Activated CD8-positive, alpha-beta memory T cell treated with anti-CD3 and anti-CD28 coated beads, Interleukin-2, amount 50 U/mL, for 24 hours (primary cell): ENCODE results near the gene PAX7.

Experiments used
- DNase-seq: peaks from one replicate; pipeline ENCODE4 v3.0.0-alpha.2; 2020; ENCODE audit errors: extremely low read depth

PAX7 gene

DNA sequence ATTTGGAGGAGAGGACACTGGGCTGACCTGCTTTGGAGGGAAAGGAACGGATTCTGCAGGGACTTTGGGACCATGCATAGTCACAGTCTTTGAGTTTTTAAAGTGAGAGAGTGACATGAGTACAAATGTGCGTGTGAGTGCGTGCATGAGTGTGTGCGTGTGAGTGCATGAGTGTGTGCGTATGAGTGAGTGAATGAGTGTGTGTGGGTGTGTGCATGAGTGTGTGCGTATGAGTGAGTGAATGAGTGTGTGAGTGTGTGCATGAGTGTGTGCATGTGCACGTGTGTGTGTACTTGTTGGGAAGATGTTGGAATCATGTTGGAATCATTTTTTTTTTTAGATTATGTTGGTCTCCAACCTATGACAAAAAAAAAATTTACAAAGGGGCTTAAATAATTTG lies 70.5 kb downstream of the PAX7 start:
- DNase-seq, result no peak

DNA sequence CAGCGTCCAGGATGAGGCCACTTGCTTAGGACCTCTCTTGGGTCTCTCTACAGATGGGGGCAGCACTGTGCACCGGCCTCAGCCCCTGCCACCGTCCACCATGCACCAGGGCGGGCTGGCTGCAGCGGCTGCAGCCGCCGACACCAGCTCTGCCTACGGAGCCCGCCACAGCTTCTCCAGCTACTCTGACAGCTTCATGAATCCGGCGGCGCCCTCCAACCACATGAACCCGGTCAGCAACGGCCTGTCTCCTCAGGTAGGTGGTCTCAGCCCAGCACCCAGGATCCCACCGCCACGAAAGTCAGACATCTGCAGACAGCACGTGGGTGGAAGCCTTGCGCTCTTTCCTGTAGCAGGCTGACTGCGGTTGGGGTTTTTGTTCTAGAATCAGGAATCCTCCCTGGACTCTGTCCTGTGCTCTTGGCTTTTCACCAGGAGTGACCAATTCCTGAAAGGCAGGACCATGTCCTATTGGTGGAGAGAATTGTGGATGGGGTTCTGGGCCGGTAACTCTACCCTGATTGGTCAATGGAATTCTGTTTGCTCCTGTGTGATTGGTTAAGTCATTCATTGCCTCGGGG lies 72.5 kb downstream of the PAX7 start:
- no peak for DNase-seq

DNA sequence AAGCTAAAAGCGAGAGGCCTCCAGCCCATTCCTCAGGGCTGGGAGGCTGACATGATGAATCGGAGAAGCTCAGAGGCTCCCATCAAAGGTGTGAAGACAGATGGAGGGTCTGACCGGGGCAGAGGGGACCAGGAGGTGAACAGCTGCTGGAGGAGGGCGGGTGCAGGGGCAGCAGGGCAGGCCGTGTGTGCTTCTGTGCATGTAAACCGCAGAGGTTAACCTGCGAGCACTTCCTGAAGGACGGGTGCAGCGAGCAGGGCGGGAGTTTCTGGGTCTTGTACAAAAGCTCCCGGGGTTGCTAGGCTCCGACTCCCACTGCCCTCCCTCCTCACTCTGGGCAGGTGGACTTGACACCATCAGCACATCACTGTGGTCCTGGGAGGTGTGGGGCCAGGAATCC lies 75.2 kb downstream of the PAX7 start:
- no peak for DNase-seq

DNA sequence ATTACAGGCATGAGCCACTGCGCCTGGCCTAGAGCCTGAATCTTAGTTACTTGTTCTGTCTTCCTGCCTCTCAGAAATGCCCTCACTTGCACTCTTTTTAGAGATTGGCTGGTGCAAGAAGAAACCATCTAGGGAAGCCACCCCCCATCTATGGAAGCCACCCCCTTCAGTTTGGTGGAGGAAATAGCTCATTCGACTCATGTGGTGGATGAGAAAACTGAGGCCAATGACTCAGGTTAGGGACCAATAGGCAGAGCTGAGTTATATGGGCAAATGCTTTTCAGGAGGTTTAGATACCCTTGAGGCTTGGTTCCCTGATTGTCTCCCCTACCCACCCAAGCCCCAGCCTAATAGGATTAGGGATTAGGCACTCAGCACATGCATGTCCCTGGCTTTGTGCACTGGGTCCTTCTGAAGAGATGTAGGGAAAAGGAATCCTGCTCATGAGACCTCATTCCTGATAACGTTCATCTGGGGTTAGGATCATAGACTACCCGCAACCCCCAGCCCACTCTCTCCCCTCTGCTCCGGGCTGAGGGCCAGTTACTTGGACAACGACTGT lies 77.1 kb downstream of the PAX7 start:
- no peak for DNase-seq

DNA sequence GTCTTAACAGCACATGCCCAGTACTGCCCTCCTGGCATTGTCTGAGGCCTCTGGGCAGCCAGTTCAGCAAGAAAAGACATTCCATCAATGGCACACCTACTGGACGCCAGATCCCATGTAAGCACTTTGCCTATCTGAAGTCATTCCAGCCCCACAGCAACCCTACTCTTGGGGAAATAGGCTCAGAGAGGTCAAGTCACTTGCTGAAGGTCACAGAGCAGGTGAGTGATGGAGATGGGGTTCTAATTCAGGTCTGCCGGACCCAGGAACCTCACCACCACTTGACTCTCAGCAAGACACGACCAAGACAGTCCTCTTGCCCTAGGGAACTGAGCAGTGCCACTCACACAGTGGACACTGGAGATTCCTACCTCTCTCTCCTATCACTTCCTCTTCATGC lies 79.4 kb downstream of the PAX7 start:
- no peak for DNase-seq

DNA sequence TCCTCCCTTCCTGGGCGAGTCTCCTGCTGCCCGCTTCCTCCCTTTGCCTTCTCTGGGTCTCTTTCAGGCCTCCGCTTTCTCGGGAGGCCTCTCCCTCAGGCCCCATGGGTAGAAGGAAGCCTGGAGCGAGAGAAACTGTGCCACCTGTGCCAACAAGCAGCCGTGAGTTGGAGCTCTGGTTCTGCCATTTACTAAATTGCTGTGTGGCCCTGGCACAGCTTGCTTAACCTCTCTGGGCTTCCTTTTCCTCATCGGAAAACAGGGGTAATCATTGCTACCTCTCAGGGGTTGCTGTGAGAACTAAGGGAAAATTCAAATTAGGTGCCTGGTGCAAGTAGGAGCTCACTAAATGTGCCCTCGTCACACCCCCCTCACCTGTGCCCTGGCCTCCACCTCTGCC lies 80.4 kb downstream of the PAX7 start:
- DNase-seq, result no peak

DNA sequence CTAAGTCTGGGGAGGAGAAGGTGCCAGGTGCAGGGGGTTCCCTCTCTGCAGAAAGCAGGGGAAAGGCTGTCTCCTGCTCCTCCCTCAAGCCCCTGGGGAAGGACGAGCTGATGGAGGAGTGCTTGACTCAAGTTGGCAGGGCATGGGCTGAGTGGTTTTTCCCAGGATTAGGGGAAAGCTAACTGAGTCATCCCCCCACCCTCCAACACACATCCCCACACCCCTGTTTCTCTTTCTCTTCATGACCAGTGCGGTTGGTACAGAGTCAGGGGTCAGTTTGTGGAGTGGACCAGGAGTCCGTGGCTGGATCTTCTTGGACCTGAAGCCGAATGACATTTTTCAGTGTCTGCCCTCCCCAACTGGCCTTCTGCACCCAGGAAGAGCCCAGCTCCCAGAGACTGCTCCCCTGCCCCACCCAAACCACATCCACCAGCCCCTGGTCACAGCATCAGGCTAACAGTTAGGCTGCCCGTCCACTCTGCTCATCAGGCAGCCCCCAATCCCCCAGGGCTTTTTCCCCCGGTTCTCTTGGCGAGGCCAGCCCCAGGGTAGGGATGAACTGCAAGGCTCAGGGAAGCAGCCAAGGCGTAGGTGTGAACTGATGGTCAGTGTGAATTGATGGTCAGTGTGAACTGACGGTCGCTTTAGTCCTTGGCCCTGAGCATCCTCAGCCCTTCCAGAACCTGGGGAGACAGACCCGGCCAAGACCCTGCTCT lies 81.0 kb downstream of the PAX7 start:
- no peak for DNase-seq

DNA sequence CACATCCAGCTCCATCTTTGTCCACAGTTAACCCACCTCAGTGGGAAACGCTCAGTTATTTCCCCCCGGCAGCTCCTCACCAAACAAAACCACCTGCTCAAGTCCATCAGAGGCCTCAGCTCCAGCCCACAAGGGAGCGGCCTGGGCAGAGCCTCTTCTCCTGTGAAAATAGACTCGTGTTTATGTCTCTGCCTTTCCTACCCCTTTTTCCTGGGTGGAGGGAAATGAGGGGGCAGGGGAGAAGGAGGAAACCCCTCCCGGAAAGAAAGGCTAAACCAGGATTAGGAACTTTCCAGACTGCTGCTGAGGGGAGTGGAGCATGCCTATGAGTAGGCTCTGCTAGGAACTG lies 81.6 kb downstream of the PAX7 start:
- no peak for DNase-seq

DNA sequence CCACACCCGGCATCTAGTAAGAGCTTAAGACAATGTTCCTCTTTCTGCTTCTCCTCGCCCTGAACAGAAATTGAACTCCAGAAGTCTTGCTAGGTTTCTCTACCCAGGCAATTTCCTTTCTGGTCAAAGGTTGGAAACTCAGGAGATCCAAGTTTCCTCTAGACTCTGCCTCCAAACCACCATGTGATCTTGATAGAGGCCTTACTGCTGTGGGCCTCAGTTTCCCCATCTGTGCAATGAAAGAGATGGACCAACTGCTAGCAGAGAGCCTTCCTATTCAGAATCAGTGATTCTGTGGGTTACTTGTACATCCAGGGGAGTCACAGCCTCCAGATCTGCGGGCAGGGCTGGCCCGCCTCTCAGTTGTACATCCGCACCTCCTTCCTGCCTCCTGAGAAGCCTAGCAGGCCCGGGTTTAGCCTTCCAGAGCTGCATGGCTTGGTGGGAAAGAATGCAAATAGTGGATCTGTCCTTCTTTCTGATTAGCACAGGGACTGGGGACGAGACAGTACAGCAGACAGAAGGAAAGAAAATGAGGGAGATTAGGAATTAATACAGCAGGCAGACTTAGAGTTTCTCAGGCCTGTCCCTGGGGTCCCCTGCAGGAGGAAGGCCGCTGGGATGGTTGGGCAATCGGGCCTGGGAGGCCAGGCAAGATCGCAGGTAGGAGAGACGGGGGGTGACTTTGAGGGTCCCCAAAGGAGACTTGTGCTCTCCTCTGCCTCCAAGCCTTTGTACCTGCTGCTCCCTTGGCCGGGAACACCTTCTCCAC lies 83.9 kb downstream of the PAX7 start:
- no peak for DNase-seq

DNA sequence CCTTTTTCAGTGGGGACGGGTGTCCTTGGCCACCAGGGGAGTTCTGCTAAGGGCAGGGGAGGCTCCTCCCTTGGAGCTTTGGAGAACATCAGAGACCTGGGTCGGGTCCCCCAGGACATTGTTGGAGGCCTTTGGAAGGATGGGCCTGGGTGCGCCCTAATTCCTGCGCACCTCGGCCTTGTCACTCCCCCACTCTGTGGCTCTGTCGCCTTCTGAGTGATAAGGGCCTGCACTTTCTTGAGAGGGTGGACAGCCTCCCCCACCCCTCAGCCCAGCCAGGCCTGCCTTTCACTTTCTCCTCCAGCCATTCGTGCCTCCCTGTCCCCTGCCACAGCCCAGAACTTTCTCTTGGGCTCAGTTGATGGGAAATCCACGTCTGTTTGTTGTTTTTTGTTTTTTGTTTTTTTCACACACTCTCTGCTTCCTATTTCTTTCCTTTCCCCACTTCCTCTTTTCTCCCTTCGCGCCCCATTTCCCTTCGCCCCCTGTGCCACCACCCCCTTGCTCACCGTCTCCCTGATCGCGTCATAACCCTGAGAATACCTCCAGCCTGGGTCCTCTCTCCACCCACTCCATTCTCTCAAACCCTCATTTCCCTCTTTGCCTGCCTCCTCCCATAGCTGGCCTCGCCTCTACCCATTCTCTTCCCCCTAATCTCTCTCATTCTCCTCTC lies 85.6 kb downstream of the PAX7 start:
- DNase-seq, result no peak

DNA sequence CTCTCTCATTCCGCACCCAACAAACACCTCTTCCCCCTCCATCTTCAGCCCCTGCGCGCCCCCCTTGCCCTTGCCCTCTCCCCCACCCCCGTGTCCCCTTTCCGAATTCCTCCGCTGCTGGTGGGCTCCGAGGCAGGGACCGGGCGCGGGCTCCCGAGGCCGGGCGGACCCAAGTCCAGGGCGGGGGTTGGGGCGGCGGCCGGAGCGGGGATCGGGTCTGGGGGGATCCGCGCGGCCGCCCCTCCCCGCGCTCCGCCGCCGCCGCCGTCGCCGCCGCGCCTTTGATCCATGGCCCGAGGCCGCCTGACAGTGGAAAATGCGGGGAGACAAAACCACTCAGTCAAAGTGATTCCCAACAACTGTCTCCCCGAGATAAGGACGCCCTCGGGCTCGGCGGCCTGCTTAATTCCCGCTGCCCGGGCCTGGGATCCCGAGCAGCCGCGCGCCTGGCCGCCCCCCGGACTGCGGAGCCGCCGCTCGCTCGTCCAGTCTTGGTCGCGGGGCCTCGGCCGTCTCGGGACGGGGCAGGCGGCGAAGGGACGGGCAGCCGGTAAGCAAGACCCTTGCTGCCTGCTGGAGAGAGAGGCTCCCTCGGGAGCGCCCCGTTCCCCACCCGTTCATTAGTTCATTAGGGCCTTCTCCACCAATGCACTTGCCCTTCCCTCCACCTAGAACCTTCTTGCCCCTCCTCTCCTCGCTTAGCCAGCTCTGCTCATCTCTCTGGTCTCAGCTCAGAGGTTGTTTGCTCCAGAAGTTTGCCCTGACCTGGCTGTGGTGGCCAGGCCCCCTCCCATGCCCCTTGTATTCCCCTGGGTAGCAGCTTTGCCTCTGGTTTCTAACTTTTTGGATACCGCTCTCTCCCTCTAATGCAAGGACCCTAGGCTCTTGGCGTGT lies 86.4 kb downstream of the PAX7 start:
- DNase-seq, result no peak

DNA sequence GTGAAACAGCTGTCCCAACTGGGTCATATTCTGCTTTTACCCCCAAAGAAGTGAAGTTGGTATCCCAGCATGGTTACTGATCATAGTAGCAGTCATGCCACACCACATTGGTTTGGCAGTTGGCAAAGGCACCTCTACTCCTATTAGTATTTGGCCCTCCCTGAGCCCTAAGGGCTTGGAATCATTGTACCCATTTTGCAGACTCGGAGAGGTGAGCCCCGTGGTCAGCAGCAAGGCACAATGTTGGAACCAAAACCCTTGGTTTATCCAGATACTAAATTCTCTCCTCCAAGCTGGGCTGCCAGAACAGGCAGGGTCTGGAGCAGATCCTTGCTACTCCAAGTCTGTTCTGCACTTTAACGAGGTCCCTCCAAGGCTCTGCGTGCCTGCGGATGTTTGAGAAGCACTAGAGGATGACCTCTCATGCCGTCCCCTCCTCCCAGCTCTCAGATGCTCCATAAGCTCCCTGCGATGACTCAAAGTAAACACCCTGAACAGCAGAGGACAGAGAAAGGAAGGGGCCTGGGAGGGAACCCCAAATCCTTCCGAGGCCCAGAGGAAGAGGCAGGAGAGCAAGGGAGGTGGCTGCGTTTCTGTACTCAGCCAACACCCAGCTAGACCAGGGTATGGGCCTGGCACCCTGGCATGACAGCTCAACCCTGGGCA lies 89.3 kb downstream of the PAX7 start:
- no peak for DNase-seq

DNA sequence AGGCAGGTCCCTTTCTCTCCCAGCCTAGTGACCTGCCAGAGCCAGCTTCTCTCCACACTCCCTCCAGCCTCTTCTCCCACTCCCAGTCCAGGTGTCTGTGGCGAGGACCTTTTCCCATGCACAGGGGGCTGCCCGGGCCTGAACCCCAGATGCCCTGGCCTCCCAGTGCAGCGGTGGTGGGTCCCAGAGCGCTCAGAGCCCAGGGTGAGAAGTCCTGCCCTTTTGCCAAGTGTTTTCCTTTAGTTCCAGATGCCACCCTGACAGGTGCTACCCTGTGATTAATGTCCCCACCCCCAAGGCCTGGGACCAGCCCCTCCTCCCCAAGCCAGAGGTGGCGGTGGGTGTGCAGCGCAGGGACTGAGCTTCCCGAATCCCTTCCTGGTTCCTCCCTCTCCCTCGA lies 90.4 kb downstream of the PAX7 start:
- no peak for DNase-seq

DNA sequence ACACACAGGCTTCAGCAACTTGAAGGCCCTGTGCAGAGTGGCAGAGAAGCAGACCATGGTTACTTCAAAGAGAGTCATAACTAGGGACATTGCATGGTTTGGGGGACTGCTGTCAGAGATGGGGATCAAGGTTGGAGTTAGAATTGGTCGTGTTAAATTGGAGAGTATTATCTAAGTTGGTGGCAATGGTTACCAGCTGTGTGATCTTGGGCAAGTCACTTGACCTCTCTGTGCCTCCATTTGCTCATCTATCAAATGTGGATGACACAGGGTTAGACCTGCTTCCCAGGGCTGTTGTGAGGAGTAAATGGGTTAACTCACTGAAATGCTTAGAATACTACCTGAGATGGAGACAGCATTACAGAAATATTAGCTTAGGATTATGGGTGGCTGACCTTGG lies 91.1 kb downstream of the PAX7 start:
- DNase-seq, result no peak

DNA sequence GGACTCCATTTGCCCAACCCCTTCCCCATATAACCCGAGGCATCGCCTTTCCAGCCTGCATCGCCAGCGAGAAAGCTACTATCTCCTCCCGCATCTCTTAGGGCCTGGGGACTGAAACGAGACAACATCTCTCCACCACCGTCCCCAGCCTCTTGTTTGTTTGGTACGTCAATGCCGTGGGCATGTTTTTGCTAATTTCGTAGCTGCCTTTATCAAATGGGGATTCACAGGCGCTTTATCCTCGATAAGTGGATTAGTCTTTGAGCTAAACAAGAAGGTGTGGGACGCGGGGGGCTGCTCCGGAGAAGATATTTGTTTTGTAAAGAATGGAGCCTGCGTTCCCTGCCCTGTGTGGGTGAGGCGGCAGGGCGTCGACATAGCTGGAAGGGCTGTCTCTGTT lies 91.6 kb downstream of the PAX7 start:
- no peak for DNase-seq

DNA sequence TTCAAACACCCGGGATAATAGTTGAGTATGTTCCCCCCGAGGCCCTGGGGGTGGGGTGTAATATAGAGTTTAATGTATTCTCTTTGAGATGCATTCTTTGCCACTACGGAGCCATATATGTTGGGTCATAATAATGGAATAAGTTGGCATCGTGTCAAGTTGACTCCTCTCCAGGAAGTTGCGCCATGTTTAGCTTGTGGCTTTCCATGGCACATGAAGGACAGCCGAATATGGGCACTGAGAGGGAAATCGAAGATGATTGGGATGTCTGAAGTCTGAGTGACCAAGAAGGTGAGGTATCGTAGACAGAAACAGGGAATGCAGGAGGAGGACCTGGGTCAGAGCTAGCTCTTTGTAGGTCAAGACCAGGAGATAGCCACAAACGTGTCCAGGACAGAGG lies 92.6 kb downstream of the PAX7 start:
- DNase-seq, result no peak

DNA sequence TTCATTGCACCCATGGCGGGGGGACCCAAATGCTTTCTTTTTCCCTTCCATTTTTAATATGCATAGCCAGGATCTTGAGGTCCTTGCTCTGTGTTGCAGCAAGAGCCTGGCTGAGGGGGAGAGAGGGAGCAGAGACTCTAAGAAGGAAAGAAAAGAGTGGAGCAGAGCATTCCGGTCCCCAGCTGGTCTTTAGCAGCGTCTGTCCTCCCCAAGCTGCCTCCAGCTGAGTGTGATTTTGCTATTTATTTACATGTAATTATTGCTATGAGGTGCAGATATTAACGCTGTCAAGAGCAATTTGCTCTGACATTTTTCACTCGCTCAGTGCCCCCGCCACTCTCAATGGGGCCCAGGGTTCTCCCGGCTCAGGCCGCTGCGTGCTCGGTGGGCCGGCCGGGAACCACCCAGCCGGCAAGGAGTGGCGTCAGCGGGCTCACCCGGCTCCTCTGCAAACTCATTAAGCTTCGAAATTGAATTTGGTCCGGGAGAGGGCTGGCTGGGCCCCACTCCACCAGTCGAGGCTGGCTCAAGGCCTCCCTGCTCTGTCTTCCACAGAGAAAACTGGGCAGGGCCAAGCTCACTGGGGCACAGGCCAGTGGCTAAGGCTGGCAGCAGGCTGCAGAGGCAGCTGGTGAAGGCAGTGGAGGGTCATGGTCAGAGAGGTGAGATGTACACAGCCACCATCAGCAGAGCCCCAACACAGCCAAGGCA lies 93.2 kb downstream of the PAX7 start:
- DNase-seq, result no peak

DNA sequence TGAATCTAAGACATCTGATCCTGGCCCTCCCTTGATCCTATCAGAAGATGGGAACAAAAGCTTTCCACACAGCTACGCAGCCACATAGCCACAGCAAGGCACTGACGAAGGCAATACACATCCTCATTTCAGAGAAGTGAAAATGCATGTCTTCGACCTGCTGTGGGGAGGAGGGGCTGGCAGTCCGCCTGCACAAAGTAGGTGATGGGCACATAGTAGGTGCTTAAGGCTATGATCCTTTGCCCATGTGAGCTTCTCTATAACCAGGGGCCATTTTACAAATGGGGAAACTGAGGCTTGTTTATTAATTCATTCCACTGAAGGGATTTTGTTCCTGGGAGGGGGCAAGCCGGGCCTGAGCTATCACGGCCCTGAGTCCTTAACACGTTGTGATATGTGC lies 94.2 kb downstream of the PAX7 start:
- DNase-seq, result no peak

DNA sequence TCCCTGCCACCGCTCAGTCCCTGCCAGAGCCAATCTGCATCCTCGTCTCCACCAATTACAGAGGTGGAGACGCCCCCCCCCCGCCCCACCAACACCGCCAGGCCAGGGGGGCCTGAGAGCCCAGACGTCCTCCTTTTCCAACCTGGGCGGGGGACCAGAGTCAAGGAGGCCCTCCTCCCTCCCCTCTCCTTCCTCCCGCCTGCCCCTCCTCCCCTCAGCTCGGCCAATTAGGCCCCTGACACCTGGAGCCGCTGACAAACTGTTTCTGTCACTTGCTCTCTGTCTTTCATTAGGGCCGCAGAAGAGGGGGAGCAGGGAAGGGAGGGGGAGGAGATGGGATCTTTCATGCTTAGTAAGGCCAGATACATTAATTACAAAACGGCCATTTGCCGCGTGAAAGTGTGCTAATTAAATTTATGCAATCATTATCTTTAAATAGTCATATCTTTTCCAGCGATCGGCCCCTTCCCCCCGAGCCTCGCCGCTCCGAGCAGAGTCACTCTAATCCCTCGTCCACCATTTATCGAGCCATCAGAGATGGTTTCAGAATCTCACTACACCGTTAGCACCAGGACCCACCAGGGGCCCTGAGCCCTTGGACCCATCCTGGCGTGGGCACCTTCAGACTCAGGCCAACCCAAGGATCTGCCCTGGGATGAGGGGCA lies 94.7 kb downstream of the PAX7 start:
- DNase-seq, result no peak

DNA sequence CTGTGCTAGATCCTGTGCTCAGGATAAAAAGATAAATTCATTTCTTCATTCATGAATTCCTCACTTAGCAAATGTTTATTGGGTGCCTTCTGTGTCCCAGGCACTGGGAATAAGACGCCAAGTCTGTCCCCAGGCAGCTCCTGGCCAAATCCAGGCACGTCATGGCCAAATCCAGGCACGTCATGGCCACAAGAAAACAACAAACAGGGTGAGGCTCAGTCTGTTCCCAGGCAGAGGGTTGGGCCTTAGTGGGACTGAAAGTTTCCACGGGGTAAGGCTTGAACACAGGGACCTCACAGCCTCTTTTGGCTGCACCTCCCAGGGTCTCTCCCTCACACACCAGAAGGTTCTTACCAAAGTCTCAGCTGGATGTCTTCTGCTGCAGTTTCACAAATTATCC lies 95.7 kb downstream of the PAX7 start:
- DNase-seq, result no peak
